ENCODE results near the gene TTC39A.

TTC39A gene

GRCh38 chr1:51313961-51314777 is 16.2 kb downstream of the TTC39A start:
- no peak for DNase-seq

GRCh38 chr1:51313268-51313852 is 17.0 kb downstream of the TTC39A start:
- no peak for DNase-seq

- DNase-seq, result no peak
These were observed 17.6 kb downstream of the TTC39A start for GRCh38 chr1:51312718-51313117.

- no peak for DNase-seq
These were observed 18.5 kb downstream of the TTC39A start for GRCh38 chr1:51311826-51312225.

GRCh38 chr1:51310871-51311613 is 19.3 kb downstream of the TTC39A start:
- DNase-seq, result no peak

GRCh38 chr1:51309291-51309690 is 21.1 kb downstream of the TTC39A start:
- no peak for DNase-seq

GRCh38 chr1:51308636-51309035 is 21.7 kb downstream of the TTC39A start:
- DNase-seq, result no peak

- DNase-seq, result no peak
These were observed 23.4 kb downstream of the TTC39A start for GRCh38 chr1:51306950-51307349.

GRCh38 chr1:51305371-51305823 is 25.0 kb downstream of the TTC39A start:
- DNase-seq, result no peak

- no peak for DNase-seq
These were observed 26.0 kb downstream of the TTC39A start for GRCh38 chr1:51304360-51304759.

- no peak for DNase-seq
These were observed 26.6 kb downstream of the TTC39A start for GRCh38 chr1:51303751-51304251.

GRCh38 chr1:51303315-51303714 is 27.0 kb downstream of the TTC39A start:
- DNase-seq, result no peak

- DNase-seq, result no peak
These were observed 27.6 kb downstream of the TTC39A start for GRCh38 chr1:51302746-51303145.

GRCh38 chr1:51302270-51302669 is 28.1 kb downstream of the TTC39A start:
- DNase-seq, result no peak

- DNase-seq, result no peak
These were observed 28.6 kb downstream of the TTC39A start for GRCh38 chr1:51301844-51302162.

GRCh38 chr1:51301152-51301843 is 29.1 kb downstream of the TTC39A start:
- DNase-seq, result no peak

- no peak for DNase-seq
These were observed 30.2 kb downstream of the TTC39A start for GRCh38 chr1:51299981-51300670.

GRCh38 chr1:51299185-51299885 is 31.0 kb downstream of the TTC39A start:
- DNase-seq, result no peak

- DNase-seq, result no peak
These were observed 32.0 kb downstream of the TTC39A start for GRCh38 chr1:51298322-51298705.

- no peak for DNase-seq
These were observed 32.7 kb downstream of the TTC39A start for GRCh38 chr1:51297401-51298321.
